Measurements from ENCODE around the gene TMEFF2. TPM values are rescaled to one million over a fixed set of nuclear protein-coding genes. Genes with fewer than 3 reads are reported as not detected.

TMEFF2 gene
- total RNA-seq, 5 donors from 2014 or later (not counting 1 experiment from before 2014, with no cell fraction given), result not detected

GRCh38 chr2:191974676-191975075, 220.1 kb downstream of the TMEFF2 start:
- no peak overlapping the region for H3K27ac Mint-ChIP-seq
- CTCF ChIA-PET, result no interaction called here
- no peaks in the 10 kb centered on the region for H3K4me1 ChIP-seq (ENCODE audit: control insufficient read depth in 1 of 2, extremely low read depth in 1 of 2, insufficient read depth in 2 of 2, low read length in 2 of 2)
- H3K4me3 ChIP-seq (ENCODE audit: control insufficient read depth in 1 of 2, extremely low read depth in 1 of 2, low read length in 1 of 2), result no peak overlapping the region
- no peaks in the 10 kb centered on the region for H3K27me3 ChIP-seq (replicated peaks in 1 of 2; ENCODE audit: control insufficient read depth in 2 of 2, extremely low read depth in 1 of 2, insufficient read depth in 2 of 2, low read length in 1 of 2)
- H3K4me3 Mint-ChIP-seq, result no peak overlapping the region
- H3K36me3 ChIP-seq (ENCODE audit: control insufficient read depth in 2 of 2, extremely low read depth in 1 of 2, insufficient read depth in 1 of 2, low read length in 1 of 2), result no peaks in the 10 kb centered on the region
- H3K27me3 Mint-ChIP-seq, result peaks cover 6 to 12% of the 10 kb centered on the region in 2 donors
- ATAC-seq (replicated peaks in 1 of 4), result no peak
- H3K9me3 Mint-ChIP-seq, result peaks cover 0 to 4% (median 0%) of the 10 kb centered on the region in 3 donors
- DNase-seq, result no peak
- H3K36me3 Mint-ChIP-seq, result no peaks in the 10 kb centered on the region
- H3K4me1 Mint-ChIP-seq, result no peaks in the 10 kb centered on the region
- POLR2A ChIA-PET, result no interaction called here
- no peak overlapping the region for H3K27ac ChIP-seq (ENCODE audit: low read length)
- H3K9me3 ChIP-seq, result no peaks in the 10 kb centered on the region

GRCh38 chr2:191970867-191971266, 223.9 kb downstream of the TMEFF2 start:
- H3K4me1 ChIP-seq (ENCODE audit: control insufficient read depth in 1 of 2, extremely low read depth in 1 of 2, insufficient read depth in 2 of 2, low read length in 2 of 2), result no peaks in the 10 kb centered on the region
- no peak overlapping the region for H3K27ac Mint-ChIP-seq
- no peak overlapping the region for H3K4me3 ChIP-seq (ENCODE audit: control insufficient read depth in 1 of 2, extremely low read depth in 1 of 2, low read length in 1 of 2)
- H3K27me3 ChIP-seq (replicated peaks in 1 of 2; ENCODE audit: control insufficient read depth in 2 of 2, extremely low read depth in 1 of 2, insufficient read depth in 2 of 2, low read length in 1 of 2), result peaks cover 0 to 3% of the 10 kb centered on the region in 2 experiments
- peaks cover 0 to 4% (median 0%) of the 10 kb centered on the region in 3 donors for H3K9me3 Mint-ChIP-seq
- ATAC-seq (replicated peaks in 1 of 4) (no peak), DNase-seq (no peak)
- no peaks in the 10 kb centered on the region for H3K9me3 ChIP-seq
- peaks cover 8 to 20% of the 10 kb centered on the region in 2 donors for H3K27me3 Mint-ChIP-seq
- H3K4me1 Mint-ChIP-seq, result no peaks in the 10 kb centered on the region
- POLR2A ChIA-PET, result no interaction called here
- CTCF ChIA-PET, result no interaction called here
- H3K36me3 Mint-ChIP-seq, result no peaks in the 10 kb centered on the region
- H3K27ac ChIP-seq (ENCODE audit: low read length), result no peak overlapping the region
- WGBS (ENCODE audit: insufficient coverage), result no CpG with 5 or more reads among the region's 2 CpGs
- no peaks in the 10 kb centered on the region for H3K36me3 ChIP-seq (ENCODE audit: control insufficient read depth in 2 of 2, extremely low read depth in 1 of 2, insufficient read depth in 1 of 2, low read length in 1 of 2)
- H3K4me3 Mint-ChIP-seq, result no peak overlapping the region

GRCh38 chr2:191968120-191968519, 226.6 kb downstream of the TMEFF2 start:
- H3K27me3 ChIP-seq (replicated peaks in 1 of 2; ENCODE audit: control insufficient read depth in 2 of 2, extremely low read depth in 1 of 2, insufficient read depth in 2 of 2, low read length in 1 of 2), result peaks cover 0 to 3% of the 10 kb centered on the region in 2 experiments
- H3K36me3 ChIP-seq (ENCODE audit: control insufficient read depth in 2 of 2, extremely low read depth in 1 of 2, insufficient read depth in 1 of 2, low read length in 1 of 2), result no peaks in the 10 kb centered on the region
- Mint-ChIP-seq H3K36me3 (no peaks in the 10 kb centered on the region), H3K27ac (no peak overlapping the region), H3K4me3 (no peak overlapping the region), H3K9me3 (peaks cover 0 to 7% (median 0%) of the 10 kb centered on the region in 3 donors), H3K4me1 (no peaks in the 10 kb centered on the region), H3K27me3 (peaks cover 5 to 21% of the 10 kb centered on the region in 2 donors)
- H3K9me3 ChIP-seq, result no peaks in the 10 kb centered on the region
- DNase-seq, result no peak
- H3K4me3 ChIP-seq (ENCODE audit: control insufficient read depth in 1 of 2, extremely low read depth in 1 of 2, low read length in 1 of 2), result no peak overlapping the region
- ATAC-seq (replicated peaks in 1 of 4), result no peak
- H3K27ac ChIP-seq (ENCODE audit: low read length), result no peak overlapping the region
- CTCF ChIA-PET, result no interaction called here
- POLR2A ChIA-PET, result no interaction called here
- H3K4me1 ChIP-seq (ENCODE audit: control insufficient read depth in 1 of 2, extremely low read depth in 1 of 2, insufficient read depth in 2 of 2, low read length in 2 of 2), result no peaks in the 10 kb centered on the region
- 89% methylated on average over 2 of the region's 2 CpGs for WGBS (ENCODE audit: insufficient coverage)

- Mint-ChIP-seq H3K27me3 (peaks cover 2 to 12% of the 10 kb centered on the region in 2 donors), H3K36me3 (no peaks in the 10 kb centered on the region), H3K4me3 (no peak overlapping the region), H3K27ac (no peak overlapping the region), H3K4me1 (no peaks in the 10 kb centered on the region), H3K9me3 (peaks cover 0 to 4% (median 0%) of the 10 kb centered on the region in 3 donors)
- no peak for ATAC-seq (replicated peaks in 1 of 4)
- no peaks in the 10 kb centered on the region for H3K4me1 ChIP-seq (ENCODE audit: control insufficient read depth in 1 of 2, extremely low read depth in 1 of 2, insufficient read depth in 2 of 2, low read length in 2 of 2)
- H3K27me3 ChIP-seq (replicated peaks in 1 of 2; ENCODE audit: control insufficient read depth in 2 of 2, extremely low read depth in 1 of 2, insufficient read depth in 2 of 2, low read length in 1 of 2), result peaks cover 0 to 3% of the 10 kb centered on the region in 2 experiments
- CTCF ChIA-PET, result no interaction called here
- no peak overlapping the region for H3K4me3 ChIP-seq (ENCODE audit: control insufficient read depth in 1 of 2, extremely low read depth in 1 of 2, low read length in 1 of 2)
- WGBS (ENCODE audit: insufficient coverage), result 44% methylated on average over 1 of the region's 4 CpGs
- no peaks in the 10 kb centered on the region for H3K36me3 ChIP-seq (ENCODE audit: control insufficient read depth in 2 of 2, extremely low read depth in 1 of 2, insufficient read depth in 1 of 2, low read length in 1 of 2)
- H3K9me3 ChIP-seq, result no peaks in the 10 kb centered on the region
- H3K27ac ChIP-seq (ENCODE audit: low read length), result no peak overlapping the region
- DNase-seq, result no peak
- POLR2A ChIA-PET, result no interaction called here
These were observed 229.0 kb downstream of the TMEFF2 start for GRCh38 chr2:191965733-191966132.

GRCh38 chr2:191961556-191961955, 233.2 kb downstream of the TMEFF2 start:
- Mint-ChIP-seq H3K27me3 (peaks cover 0 to 19% of the 10 kb centered on the region in 2 donors), H3K4me3 (no peak overlapping the region), H3K4me1 (no peaks in the 10 kb centered on the region), H3K27ac (no peak overlapping the region), H3K9me3 (peaks cover 0 to 4% (median 0%) of the 10 kb centered on the region in 3 donors), H3K36me3 (no peaks in the 10 kb centered on the region)
- no peak for ATAC-seq (replicated peaks in 1 of 4)
- DNase-seq, result no peak
- Histone ChIP-seq H3K36me3 (ENCODE audit: control insufficient read depth in 2 of 2, extremely low read depth in 1 of 2, insufficient read depth in 1 of 2, low read length in 1 of 2) (no peaks in the 10 kb centered on the region), H3K4me1 (ENCODE audit: control insufficient read depth in 1 of 2, extremely low read depth in 1 of 2, insufficient read depth in 2 of 2, low read length in 2 of 2) (no peaks in the 10 kb centered on the region), H3K4me3 (ENCODE audit: control insufficient read depth in 1 of 2, extremely low read depth in 1 of 2, low read length in 1 of 2) (no peak overlapping the region), H3K27ac (ENCODE audit: low read length) (no peak overlapping the region), H3K9me3 (no peaks in the 10 kb centered on the region), H3K27me3 (replicated peaks in 1 of 2; ENCODE audit: control insufficient read depth in 2 of 2, extremely low read depth in 1 of 2, insufficient read depth in 2 of 2, low read length in 1 of 2) (no peaks in the 10 kb centered on the region)
- POLR2A ChIA-PET, result no interaction called here
- CTCF ChIA-PET, result no interaction called here
- WGBS (ENCODE audit: insufficient coverage), result no CpG with 5 or more reads among the region's 1 CpG

GRCh38 chr2:191959209-191959608, 235.5 kb downstream of the TMEFF2 start:
- Histone ChIP-seq H3K9me3 (no peaks in the 10 kb centered on the region), H3K36me3 (ENCODE audit: control insufficient read depth in 2 of 2, extremely low read depth in 1 of 2, insufficient read depth in 1 of 2, low read length in 1 of 2) (no peaks in the 10 kb centered on the region), H3K4me3 (ENCODE audit: control insufficient read depth in 1 of 2, extremely low read depth in 1 of 2, low read length in 1 of 2) (no peak overlapping the region), H3K27ac (ENCODE audit: low read length) (no peak overlapping the region), H3K27me3 (replicated peaks in 1 of 2; ENCODE audit: control insufficient read depth in 2 of 2, extremely low read depth in 1 of 2, insufficient read depth in 2 of 2, low read length in 1 of 2) (no peaks in the 10 kb centered on the region), H3K4me1 (ENCODE audit: control insufficient read depth in 1 of 2, extremely low read depth in 1 of 2, insufficient read depth in 2 of 2, low read length in 2 of 2) (no peaks in the 10 kb centered on the region)
- H3K9me3 Mint-ChIP-seq, result no peaks in the 10 kb centered on the region
- no peaks in the 10 kb centered on the region for H3K4me1 Mint-ChIP-seq
- H3K27me3 Mint-ChIP-seq, result peaks cover 6 to 15% of the 10 kb centered on the region in 2 donors
- H3K4me3 Mint-ChIP-seq, result no peak overlapping the region
- no peak overlapping the region for H3K27ac Mint-ChIP-seq
- H3K36me3 Mint-ChIP-seq, result no peaks in the 10 kb centered on the region
- no peak for ATAC-seq (replicated peaks in 1 of 4)
- CTCF ChIA-PET, result no interaction called here
- no peak for DNase-seq
- POLR2A ChIA-PET, result interaction anchor here in 1 of 2 donors (1.1 kb wide), 1 partner anchor 16 kb away, joined by 3 read pairs; no protein-coding TSS in a partner anchor
